K562 (cell line): Measurements from ENCODE around the gene CFAP20DC. TPM values are rescaled to one million over a fixed set of nuclear protein-coding genes. Genes with fewer than 3 reads are reported as not detected.
A peak's percentile ranks its signal among the peaks of the same experiment; 100 is the strongest.

ENCODE experiments used
- ATAC-seq: fragments of 200-7000 bp; cut with Tn5 transposase; 3 replicates; pipeline ENCODE4 v1.9.1; 2020; ENCODE audit warnings: moderate library complexity
- BruUV-seq: library from RNA; stranded (reverse); fragments of 400-500 nt; replicated peaks from 2 replicates; lab custom pipeline; 2021; lab: Mats Ljungman, UMichigan
- CTCF ChIA-PET: fragments of 300-600 bp; formaldehyde crosslinking; extraction: SDS; loops from one replicate; lab custom pipeline; 2021; ENCODE audit warnings: low intra/inter-chr PET ratio; lab: Yijun Ruan, JAX
- POLR2A ChIA-PET: fragments of 300-600, 350-650 bp; sonication (Branson Sonifier 250); formaldehyde crosslinking; extraction: SDS; loops from one replicate; lab custom pipeline; 2021; ENCODE audit warnings: antibody characterized with exemption, inconsistent platforms; lab: Yijun Ruan, JAX
- DNase-seq, 4 experiments: peaks; one replicate each; pipeline versions ENCODE4 v3.0.0 to v3.0.0-alpha.2; 2011 to 2018; ENCODE audit warnings: low spot score in 3 of 4, mixed read lengths in 3 of 4; ENCODE audit errors: extremely low read depth in 1 of 4
- FAIRE-seq: peaks from 2 replicates; lab custom pipeline; 2011; peaks lifted over from hg19 to GRCh38; lab: Jason Lieb, UNC
- H2AFZ ChIP-seq: 2 replicates; pipeline ENCODE4 v1.6.0; 2011; ENCODE audit warnings: low read depth, low read length, control low read depth, inconsistent platforms
- H3K27ac ChIP-seq: fragments of 200-600 bp; 3 replicates; pipeline ENCODE4 v1.8.0; 2011; ENCODE audit warnings: low read depth, mild to moderate bottlenecking, control low read depth, inconsistent platforms, low read length, moderate library complexity, mixed read lengths; ENCODE audit errors: extremely low read depth
- H3K27me3 ChIP-seq, 2 experiments: fragments of 300-600 bp in 1 of 2; 2 replicates in 1 of 2; 3 replicates in 1 of 2; pipeline versions ENCODE4 v1.6.0 to v1.8.0; 2011; ENCODE audit warnings: inconsistent platforms in 2 of 2, low read length in 2 of 2, mild to moderate bottlenecking in 1 of 2, mixed read lengths in 1 of 2, moderate library complexity in 1 of 2; ENCODE audit not compliant: control insufficient read depth in 2 of 2, insufficient read depth in 2 of 2
- H3K36me3 ChIP-seq: fragments of 300-600 bp; 3 replicates; pipeline ENCODE4 v1.8.0; 2011; ENCODE audit warnings: mild to moderate bottlenecking, low read length, inconsistent platforms; ENCODE audit not compliant: control insufficient read depth, insufficient read depth
- H3K4me1 ChIP-seq, 2 experiments: fragments of 200-600 bp in 1 of 2; replicated peaks in 1 of 2; 2 replicates in 1 of 2; 3 replicates in 1 of 2; pipeline versions ENCODE4 v1.5.1 to v1.8.0; 2011; ENCODE audit warnings: inconsistent platforms in 2 of 2, low read length in 2 of 2, mild to moderate bottlenecking in 1 of 2, mixed read lengths in 1 of 2, moderate library complexity in 1 of 2; ENCODE audit not compliant: control insufficient read depth in 2 of 2, insufficient read depth in 2 of 2
- H3K4me2 ChIP-seq: 2 replicates; pipeline ENCODE4 v1.6.1; 2011; ENCODE audit warnings: low read length, control low read depth, inconsistent platforms, mixed read lengths; ENCODE audit not compliant: insufficient read depth
- H3K4me3 ChIP-seq: fragments of 200-600 bp; sonication (generic), shearing (Covaris generic); 2 replicates; pipeline ENCODE4 v1.5.1; 2016; ENCODE audit warnings: control low read depth, inconsistent platforms
- H3K79me2 ChIP-seq: fragments of 200-600 bp; 3 replicates; pipeline ENCODE4 v1.8.0; 2011; ENCODE audit warnings: low read length, inconsistent platforms; ENCODE audit not compliant: control insufficient read depth, insufficient read depth
- H3K9ac ChIP-seq, 2 experiments: 2 replicates each; pipeline versions ENCODE4 v1.6.0 to v1.6.1; 2011; ENCODE audit warnings: low read depth in 2 of 2, low read length in 2 of 2, control low read depth in 1 of 2, inconsistent platforms in 1 of 2, mild to moderate bottlenecking in 1 of 2, mixed read lengths in 1 of 2; ENCODE audit not compliant: insufficient read depth in 1 of 2
- H3K9me1 ChIP-seq: one replicate; pipeline ENCODE4 v1.6.0; 2011; ENCODE audit warnings: inconsistent platforms, mild to moderate bottlenecking, low read length, moderate library complexity; ENCODE audit not compliant: control insufficient read depth, insufficient read depth
- H3K9me3 ChIP-seq: replicated peaks from 2 replicates; pipeline ENCODE4 v1.5.1; 2011; ENCODE audit warnings: low read depth, low read length, inconsistent platforms; ENCODE audit not compliant: control insufficient read depth, insufficient read depth
- H4K20me1 ChIP-seq: replicated peaks from 2 replicates; pipeline ENCODE4 v1.6.1; 2011; ENCODE audit warnings: low read length, inconsistent platforms, mixed read lengths; ENCODE audit not compliant: control insufficient read depth, insufficient read depth
- BCLAF1 ChIP-seq, 2 experiments: fragments of 450-650 bp in 1 of 2; IDR thresholded peaks; 2 replicates each; pipeline ENCODE4 v1.6.1; 2011 to 2017; ENCODE audit warnings: low read depth in 2 of 2, antibody characterized with exemption in 1 of 2, borderline replicate concordance in 1 of 2, low read length in 1 of 2, mild to moderate bottlenecking in 1 of 2, mixed read lengths in 1 of 2; ENCODE audit not compliant: control insufficient read depth in 1 of 2
- HDAC8 ChIP-seq: fragments of 450-650 bp; IDR thresholded peaks from 2 replicates; pipeline ENCODE4 v1.6.1; 2016; ENCODE audit warnings: mild to moderate bottlenecking, missing genetic modification characterization, moderate library complexity, missing compliant biosample characterization
- HLTF ChIP-seq: fragments of 450-650 bp; IDR thresholded peaks from 2 replicates; pipeline ENCODE4 v1.6.1; 2016
- KLF1 ChIP-seq: fragments of 450-650 bp; IDR thresholded peaks from 2 replicates; pipeline ENCODE4 v1.6.1; 2016; ENCODE audit warnings: missing genetic modification characterization, missing compliant biosample characterization
- MCM3 ChIP-seq: fragments of 450-650 bp; IDR thresholded peaks from 2 replicates; pipeline ENCODE4 v1.6.1; 2016
- MEF2D ChIP-seq: conservative IDR thresholded peaks from 2 replicates; pipeline ENCODE4 v1.6.1; 2016; ENCODE audit warnings: low read depth, missing genetic modification characterization, missing compliant biosample characterization
- NFE2L1 ChIP-seq: fragments of 450-650 bp; IDR thresholded peaks from 2 replicates; pipeline ENCODE4 v1.6.1; 2016; ENCODE audit warnings: missing genetic modification characterization, low read depth, mild to moderate bottlenecking, missing compliant biosample characterization, moderate library complexity, borderline replicate concordance
- PHB2 ChIP-seq: fragments of 450-650 bp; IDR thresholded peaks from 2 replicates; pipeline ENCODE4 v1.6.1; 2017; ENCODE audit warnings: low read depth
- RBBP5 ChIP-seq: fragments of 200-600 bp; sonication (generic); IDR thresholded peaks from 2 replicates; pipeline ENCODE4 v1.6.1; 2012; ENCODE audit warnings: borderline replicate concordance, mild to moderate bottlenecking, low read length, control low read depth, inconsistent platforms; ENCODE audit not compliant: insufficient read depth, poor library complexity, severe bottlenecking
- SNRNP70 ChIP-seq: fragments of 200-400 bp; formaldehyde crosslinking; optimal IDR thresholded peaks from 2 replicates; pipeline ENCODE3; 2017; ENCODE audit warnings: low read depth, low read length
- TBP ChIP-seq: optimal IDR thresholded peaks from 2 replicates; pipeline ENCODE3; 2011; ENCODE audit warnings: low read depth, low read length, improper control_type of control experiment
- TEAD1 ChIP-seq, 2 experiments: fragments of 450-650 bp in 1 of 2; sonication (generic) in 1 of 2; formaldehyde crosslinking; IDR thresholded peaks; 2 replicates each; pipeline versions ENCODE4 v1.4.0 to v1.8.0; 2020 to 2022; ENCODE audit warnings: mild to moderate bottlenecking in 2 of 2, missing genetic modification reagents in 1 of 2
- ZBTB9 ChIP-seq: fragments of 450-650 bp; formaldehyde crosslinking; IDR thresholded peaks from 2 replicates; pipeline ENCODE4 v1.4.0; 2020; ENCODE audit warnings: mild to moderate bottlenecking, moderate library complexity
- ZNF740 ChIP-seq, 3 experiments: fragments of 200-800 bp in 1 of 3; sonication (Bioruptor generic) in 1 of 3; sonication (generic) in 1 of 3; formaldehyde crosslinking in 1 of 3; IDR thresholded peaks; 2 replicates each; pipeline versions ENCODE4 v1.6.1 to v1.8.0; 2016 to 2022; ENCODE audit warnings: mild to moderate bottlenecking in 2 of 3, missing compliant biosample characterization in 2 of 3, missing genetic modification characterization in 2 of 3, missing genetic modification reagents in 1 of 3
- WGBS: fragments of 100-300 bp; shearing (Covaris generic); methylation state at CpG from one replicate; pipeline ENCODE4 v1.1.6; 2016; ENCODE audit warnings: low coverage, mixed read lengths; ENCODE audit not compliant: insufficient coverage; ENCODE audit errors: missing lambda C conversion rate; 5-methylcytosine and 5-hydroxymethylcytosine counted together
- in situ Hi-C: fragments of 300-500 bp; cut with MboI; formaldehyde crosslinking; loops from 4 replicates; pipeline ENCODE4 v1.15.0; 2018; ENCODE audit warnings: inconsistent platforms, mixed read lengths
- intact Hi-C: fragments of 100-400 bp; cut with micrococcal nuclease; formaldehyde crosslinking; loops from 2 replicates; pipeline ENCODE4 v1.14.2; 2022
- polyA plus RNA-seq, 8 experiments: library from polyadenylated mRNA; depleted of rRNA in 4 of 8; stranded (reverse) in 5 of 8; unstranded in 3 of 8; fragments of >200 nt; fragmentation: Nextera tagmentation in 2 of 8; fragmentation: Illumina TruSeq in 1 of 8; extraction: Ambion mirVana in 2 of 8; extraction: Trizol in 1 of 8; gene quantifications; 2 replicates each; pipeline versions ENCODE4 v1.2.1 to v1.2.3, GENCODE V29; 2011 to 2014; ENCODE audit warnings: inconsistent platforms in 1 of 8, missing spikeins in 1 of 8
- total RNA-seq, 7 experiments: library from RNA; depleted of rRNA in 6 of 7; stranded (reverse); fragments of >200 nt in 6 of 7; fragmentation: Illumina TruSeq in 2 of 7; extraction: Trizol in 2 of 7; gene quantifications; 2 replicates each; pipeline versions ENCODE4 v1.2.1 to v1.2.3, GENCODE V29; 2011 to 2021; ENCODE audit warnings: low replicate concordance in 1 of 7

CFAP20DC gene
- total and polyA plus RNA-seq, 9 of the 15 experiments (the other 6 are each of a cell fraction or from before 2014, with no cell fraction given) = 1.6 to 5.9 (median 4.6) TPM

- TF ChIP-seq BCLAF1 (IDR thresholded peaks at IDR 0.05; ENCODE audit: borderline replicate concordance in 1 of 2, control insufficient read depth in 1 of 2, low read depth in 2 of 2, low read length in 1 of 2) (no peak), NFE2L1 (tag) (peak; percentile 34; the same call in 1 of the 2 replicates), TEAD1 (CRISPR knock-in tag; IDR thresholded peaks at IDR 0.05) (0 out of 4 replicates have a peak, but pooled peaks of 1 of the 2 experiments have one; percentile 36), HDAC8 (tag) (0 out of 2 replicates have a peak, but pooled peaks have one; percentile 59)
- TF ChIP-seq, all 486 proteins: peak for 22
These were observed 343.2 kb downstream of the CFAP20DC start (continued) for GRCh38 chr3:58706395-58707167.

GRCh38 chr3:58704745-58705144 is 345.1 kb downstream of the CFAP20DC start:
- H3K27me3 ChIP-seq = no peaks in the 10 kb centered on the region
- ATAC-seq (no peak), DNase-seq (no peak), FAIRE-seq (no peak)
- no peaks in the 10 kb centered on the region for H3K79me2 ChIP-seq
- no peaks in the 10 kb centered on the region for H3K4me1 ChIP-seq
- in situ Hi-C loops (no loop called here), intact Hi-C loops (no loop called here)
- ChIA-PET CTCF (no interaction called here), POLR2A (no interaction called here)
- no peak overlapping the region for H3K4me3 ChIP-seq
- WGBS = 0% methylated on average over 2 of the region's 2 CpGs
- no peak overlapping the region for H2AFZ ChIP-seq
- no peak overlapping the region for H3K9ac ChIP-seq
- BruUV-seq = no TSS peak
- no peak overlapping the region for H3K27ac ChIP-seq
- no peak overlapping the region for H3K4me2 ChIP-seq
- no peaks in the 10 kb centered on the region for H3K36me3 ChIP-seq
- no peaks in the 10 kb centered on the region for H4K20me1 ChIP-seq
- no peaks in the 10 kb centered on the region for H3K9me3 ChIP-seq
- no peaks in the 10 kb centered on the region for H3K9me1 ChIP-seq
- TF ChIP-seq HLTF = no peak
- TF ChIP-seq TBP = no peak
- TF ChIP-seq KLF1 (tag) = no peak
- TF ChIP-seq PHB2 = no peak
- no peak for TF ChIP-seq ZBTB9
- TF ChIP-seq RBBP5 = no peak
- no peak for TF ChIP-seq MCM3
- no peak for TF ChIP-seq SNRNP70
- no peak for TF ChIP-seq MEF2D
- TF ChIP-seq ZNF740 (CRISPR knock-in tag; IDR thresholded peaks at IDR 0.05) = no peak
- TF ChIP-seq ZNF740 (tag; IDR thresholded peaks at IDR 0.05) = no peak
